ENCODE results near the gene PPRC1.
A peak's percentile ranks its signal among the peaks of the same experiment; 100 is the strongest.

The PPRC1 gene, protein sequence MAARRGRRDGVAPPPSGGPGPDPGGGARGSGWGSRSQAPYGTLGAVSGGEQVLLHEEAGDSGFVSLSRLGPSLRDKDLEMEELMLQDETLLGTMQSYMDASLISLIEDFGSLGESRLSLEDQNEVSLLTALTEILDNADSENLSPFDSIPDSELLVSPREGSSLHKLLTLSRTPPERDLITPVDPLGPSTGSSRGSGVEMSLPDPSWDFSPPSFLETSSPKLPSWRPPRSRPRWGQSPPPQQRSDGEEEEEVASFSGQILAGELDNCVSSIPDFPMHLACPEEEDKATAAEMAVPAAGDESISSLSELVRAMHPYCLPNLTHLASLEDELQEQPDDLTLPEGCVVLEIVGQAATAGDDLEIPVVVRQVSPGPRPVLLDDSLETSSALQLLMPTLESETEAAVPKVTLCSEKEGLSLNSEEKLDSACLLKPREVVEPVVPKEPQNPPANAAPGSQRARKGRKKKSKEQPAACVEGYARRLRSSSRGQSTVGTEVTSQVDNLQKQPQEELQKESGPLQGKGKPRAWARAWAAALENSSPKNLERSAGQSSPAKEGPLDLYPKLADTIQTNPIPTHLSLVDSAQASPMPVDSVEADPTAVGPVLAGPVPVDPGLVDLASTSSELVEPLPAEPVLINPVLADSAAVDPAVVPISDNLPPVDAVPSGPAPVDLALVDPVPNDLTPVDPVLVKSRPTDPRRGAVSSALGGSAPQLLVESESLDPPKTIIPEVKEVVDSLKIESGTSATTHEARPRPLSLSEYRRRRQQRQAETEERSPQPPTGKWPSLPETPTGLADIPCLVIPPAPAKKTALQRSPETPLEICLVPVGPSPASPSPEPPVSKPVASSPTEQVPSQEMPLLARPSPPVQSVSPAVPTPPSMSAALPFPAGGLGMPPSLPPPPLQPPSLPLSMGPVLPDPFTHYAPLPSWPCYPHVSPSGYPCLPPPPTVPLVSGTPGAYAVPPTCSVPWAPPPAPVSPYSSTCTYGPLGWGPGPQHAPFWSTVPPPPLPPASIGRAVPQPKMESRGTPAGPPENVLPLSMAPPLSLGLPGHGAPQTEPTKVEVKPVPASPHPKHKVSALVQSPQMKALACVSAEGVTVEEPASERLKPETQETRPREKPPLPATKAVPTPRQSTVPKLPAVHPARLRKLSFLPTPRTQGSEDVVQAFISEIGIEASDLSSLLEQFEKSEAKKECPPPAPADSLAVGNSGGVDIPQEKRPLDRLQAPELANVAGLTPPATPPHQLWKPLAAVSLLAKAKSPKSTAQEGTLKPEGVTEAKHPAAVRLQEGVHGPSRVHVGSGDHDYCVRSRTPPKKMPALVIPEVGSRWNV (N-terminal part only)

DNA sequence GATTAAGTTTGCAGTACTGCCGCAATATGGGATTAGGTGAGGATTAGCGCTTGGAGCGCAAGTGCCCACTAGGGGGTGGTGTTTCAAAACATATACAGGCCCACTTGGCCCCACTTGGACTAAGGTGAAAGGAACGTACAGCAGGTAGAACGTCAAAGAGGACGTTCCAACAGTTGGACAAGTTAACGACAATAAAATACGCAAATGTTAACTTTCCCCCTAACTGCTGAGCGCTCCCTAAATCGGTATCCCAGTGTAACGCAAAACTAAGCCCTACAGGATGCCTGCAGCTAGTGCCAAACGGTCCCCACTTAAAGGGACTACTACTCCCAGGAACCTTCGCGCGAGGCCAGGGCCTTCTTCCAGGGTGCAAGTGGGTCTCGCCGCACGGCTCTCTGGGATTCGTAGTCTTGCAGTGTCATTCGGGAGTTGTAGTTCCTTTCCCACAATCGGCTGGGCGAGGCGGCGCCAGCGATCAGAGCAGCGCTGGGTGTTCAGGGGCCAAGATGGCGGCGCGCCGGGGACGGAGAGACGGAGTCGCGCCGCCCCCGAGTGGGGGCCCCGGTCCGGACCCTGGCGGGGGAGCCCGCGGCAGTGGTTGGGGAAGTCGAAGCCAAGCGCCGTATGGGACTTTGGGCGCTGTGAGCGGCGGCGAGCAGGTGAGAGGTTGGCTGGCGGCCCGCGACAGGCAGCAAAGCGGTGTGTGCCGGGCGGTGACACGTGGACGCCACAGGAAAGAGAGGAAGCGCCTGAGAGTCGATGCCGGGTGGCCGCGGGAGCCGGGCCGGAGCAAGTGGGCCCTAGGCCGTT, at the start of gene PPRC1:
Gene PPRC1, plus strand, starts transcription at position 478 of the 810 bp plus-strand sequence. Its CDS starts 29 bp downstream, at position 507.
- peak; percentile 94 for DNase-seq

DNA sequence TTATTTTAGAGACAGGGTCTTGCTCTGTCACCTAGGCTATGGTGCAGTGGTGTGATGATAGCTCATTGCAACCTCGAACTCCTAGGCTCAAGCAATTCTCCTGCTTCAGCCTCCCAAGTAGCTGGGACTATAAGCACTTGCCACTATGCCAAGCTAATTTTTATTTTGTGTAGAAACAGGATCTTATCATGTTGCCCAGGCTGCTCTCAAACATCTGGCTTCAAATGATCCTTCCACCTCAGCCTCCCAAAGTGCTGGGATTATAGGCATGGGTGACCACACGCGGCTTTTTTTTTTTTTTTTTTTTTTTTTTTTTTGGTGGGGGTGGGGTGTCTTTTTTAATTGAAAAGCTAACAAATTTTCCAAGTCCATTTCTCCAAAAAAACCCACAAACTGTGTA, 49.3 kb upstream of the PPRC1 start:
- DNase-seq = no peak

DNA sequence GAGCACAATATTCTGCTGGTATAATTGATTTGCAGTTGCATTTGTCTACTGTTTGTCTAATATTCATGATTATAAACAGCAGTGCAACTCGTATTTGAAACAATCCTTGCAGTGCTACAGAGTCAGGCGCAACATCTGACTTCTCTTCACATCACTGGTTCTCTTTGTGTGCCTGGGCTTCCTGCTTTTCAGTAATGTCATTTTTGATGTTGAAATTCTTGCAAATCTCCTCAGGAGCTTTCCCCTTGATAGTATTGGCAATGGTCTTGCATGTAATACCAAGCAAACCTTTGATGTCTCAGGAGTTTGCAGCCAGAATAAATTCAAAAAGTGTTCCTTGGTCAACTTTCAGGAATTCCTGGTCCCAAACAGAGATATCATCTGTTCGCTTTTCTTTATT, 47.5 kb upstream of the PPRC1 start:
- no peak for DNase-seq

DNA sequence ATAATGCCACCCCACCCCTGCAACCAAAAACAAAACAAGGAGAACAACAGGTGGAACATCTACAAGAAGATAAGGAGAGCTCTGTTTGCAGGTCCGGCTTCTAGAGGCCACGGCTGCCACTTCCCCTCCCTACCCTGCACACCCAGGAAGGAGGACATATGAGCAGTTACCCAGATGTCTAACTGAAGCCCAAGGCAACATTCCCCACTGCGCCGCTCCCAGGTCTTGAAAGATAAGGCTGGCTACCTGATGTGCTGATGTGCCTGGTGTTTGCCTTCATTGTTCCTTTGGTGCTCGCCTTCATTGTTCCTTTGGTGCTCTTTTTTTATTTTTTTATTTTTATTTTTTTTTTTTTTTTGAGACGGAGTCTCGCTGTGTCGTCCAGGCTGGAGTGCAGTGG, 46.6 kb upstream of the PPRC1 start:
- DNase-seq = no peak

DNA sequence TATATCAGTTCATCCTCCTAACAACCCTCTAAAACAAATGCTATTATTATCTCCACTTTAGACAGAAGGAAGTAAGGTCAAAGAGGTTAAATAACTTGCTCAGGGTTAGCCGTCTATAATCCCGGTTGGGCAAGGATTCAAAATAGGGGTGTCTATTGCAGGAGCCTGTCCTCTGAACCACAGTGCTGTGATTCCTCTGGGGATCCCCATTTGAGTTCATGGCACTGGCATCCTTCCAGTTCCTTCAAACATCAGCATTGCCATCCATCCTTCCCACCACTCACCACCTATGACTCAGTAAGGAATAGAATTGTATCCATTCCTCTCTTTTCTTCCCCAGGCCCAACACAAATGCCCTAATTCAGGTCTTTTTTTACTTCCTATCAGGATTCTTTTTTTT, 42.1 kb upstream of the PPRC1 start:
- no peak for DNase-seq

DNA sequence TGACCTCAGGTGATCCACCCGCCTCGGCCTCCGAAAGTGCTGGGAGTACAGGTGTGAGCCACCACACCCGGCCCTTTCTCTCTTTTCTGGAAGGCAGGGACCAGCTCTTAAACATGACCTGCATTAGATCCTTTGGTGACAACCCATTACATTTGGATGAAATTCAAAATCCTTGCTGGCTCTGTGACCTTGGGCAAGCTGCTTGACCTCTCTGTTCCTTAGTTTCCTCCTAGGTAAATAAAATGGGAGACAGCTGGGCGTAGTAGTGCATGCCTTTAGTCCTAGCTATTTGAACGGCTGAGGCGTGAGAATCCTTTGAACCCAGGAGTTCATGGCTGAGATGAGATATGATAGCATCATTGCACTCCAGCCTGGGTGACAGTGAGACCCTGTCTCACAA, 36.4 kb upstream of the PPRC1 start:
- no peak for DNase-seq

DNA sequence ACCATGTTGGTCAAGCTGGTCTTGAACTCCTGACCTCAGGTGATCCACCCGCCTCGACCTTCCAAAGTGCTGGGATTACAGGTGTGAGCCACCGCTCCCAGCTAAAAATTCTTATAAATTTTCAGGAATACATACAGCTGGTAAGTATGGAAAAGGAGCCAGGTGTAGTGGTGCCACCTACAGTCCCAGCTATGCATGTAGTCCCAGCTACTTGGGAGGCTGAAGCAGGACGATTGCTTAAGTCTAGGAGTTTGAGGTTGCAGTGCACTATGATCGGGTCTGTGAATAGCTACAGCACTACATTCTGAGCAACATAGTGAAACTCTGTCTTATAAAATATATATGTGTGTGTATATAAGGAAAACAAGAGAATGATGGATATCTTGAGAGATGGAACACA, 31.7 kb upstream of the PPRC1 start:
- DNase-seq = no peak

DNA sequence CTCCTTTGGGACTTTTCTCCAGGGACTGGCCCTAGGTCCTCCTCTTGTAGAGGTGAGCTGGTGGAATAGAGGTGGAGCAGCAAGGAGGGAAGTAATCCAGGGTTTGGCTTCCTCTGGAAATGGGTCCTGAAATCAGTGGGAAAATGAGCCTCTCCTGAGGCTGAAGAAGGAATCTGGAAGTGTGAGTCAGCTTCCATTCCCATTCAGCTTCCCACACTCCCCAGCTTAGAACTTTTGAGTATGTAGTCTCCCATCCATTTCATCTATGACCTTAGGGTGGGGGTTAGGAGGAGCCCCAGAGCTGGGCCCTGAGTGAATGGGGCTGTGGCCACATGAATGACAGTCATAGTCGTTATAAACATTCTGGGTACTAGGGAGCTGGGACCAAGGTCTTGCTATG, 30.4 kb upstream of the PPRC1 start:
- no peak for DNase-seq

DNA sequence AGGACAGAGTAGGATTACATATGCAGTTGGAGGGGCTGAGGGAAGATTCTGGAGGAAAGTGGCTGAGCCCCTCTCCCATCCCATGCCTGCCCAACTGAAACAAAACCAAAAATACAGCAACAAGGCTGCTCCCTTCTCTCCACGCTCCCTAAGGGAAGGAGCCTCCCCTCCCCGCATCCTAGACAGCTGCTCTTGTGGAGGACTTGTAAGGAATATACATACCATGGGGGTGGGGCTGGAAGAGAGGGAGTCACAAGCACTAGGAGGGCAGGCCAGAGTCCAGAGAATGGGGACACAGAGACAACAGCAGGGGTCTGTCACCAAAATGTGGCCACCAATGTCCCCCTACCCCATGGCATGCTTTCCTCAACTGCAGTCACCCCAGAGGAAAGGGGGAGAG, 25.8 kb upstream of the PPRC1 start:
- DNase-seq = no peak

DNA sequence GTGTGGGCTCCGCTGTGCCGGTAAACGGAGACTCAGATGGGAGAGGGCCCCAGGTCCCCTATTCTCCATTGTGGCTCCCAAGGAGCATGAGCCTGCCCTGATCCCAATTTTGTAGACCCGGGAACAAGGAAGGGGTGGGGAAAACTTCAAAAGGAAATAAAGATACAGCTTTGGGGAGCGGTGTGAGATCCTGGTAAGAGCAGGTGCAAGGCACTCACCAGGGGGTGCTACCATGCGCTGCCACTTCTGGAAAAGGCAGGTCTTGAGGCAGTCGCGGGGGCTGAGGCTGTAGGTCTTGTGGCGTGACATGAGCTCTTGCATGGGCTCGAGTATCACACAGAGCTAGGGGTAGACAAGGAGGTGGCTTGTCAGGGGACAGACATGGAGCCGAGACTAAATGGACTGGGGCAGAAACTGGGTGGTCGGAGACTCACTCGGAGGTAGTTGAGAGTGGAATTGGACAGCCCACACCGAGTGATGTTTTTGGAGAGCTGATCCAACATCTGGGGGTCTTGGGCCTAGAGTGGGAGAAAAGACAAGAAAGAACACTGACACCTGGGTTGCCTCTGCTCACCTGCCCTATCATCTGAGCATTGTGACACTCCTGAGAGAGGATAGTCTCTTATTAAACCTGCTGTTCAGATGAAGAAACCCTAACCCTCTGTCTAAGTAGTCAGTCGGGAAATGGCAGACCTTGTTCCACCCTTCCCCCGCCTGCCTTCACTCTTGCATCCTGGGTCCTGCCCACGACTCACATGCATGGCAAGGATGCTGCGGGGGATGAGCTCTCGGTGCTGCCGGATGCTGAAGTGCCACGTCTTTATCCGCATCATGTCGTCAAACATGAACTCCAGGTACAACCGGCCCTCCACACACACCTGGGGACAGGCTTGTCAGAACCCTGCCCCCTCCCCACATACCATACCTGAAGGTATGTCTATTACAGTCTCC, 23.4 kb upstream of the PPRC1 start:
- DNase-seq = no peak

DNA sequence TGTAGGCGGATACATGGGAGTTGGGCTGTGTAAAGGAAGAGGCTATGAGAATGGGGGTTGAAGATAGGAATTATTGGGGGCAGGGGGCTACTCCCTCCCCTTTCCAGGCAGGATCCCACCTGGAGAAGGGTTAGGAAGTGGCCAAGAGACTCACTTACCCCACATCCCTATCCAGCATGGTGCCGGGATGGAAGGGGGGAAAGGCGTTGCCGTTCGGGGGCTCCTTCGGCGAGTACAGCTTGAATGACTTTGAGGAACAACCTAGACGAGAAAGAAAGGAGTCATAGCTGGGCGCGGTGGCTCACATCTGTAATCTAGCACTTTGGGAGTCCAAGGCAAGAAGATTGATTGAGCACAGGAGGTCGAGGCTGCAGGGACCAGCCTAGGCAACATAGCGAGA, 21.6 kb upstream of the PPRC1 start:
- no peak for DNase-seq

DNA sequence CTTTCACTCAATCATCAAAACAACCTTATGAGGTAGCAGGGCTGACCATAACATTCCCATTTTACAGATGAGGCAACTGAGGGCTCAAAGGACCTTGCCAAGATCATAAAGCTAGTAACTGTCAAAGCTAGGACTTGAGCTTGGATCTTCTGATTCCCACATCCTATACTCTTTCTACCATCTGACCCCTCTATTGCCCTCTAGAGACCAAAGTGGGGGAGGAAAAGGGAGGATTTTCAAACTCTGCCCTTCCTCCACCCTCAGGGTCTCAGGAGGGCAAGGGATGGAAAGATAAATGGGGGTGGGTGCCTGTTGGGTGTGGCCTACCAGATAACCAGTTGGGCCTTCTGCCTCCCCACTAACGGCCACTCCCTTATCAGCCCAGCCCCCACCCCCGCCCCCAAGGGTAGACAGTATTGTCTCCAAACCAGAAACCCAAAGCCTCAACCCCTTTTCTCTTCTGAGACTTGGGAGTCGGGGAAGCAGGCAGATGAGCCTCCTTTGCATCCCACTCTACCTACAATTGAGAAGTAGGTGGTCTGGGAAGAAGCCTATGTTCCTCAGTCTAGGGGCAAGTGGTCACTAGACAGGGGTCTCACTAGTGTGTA, 20.5 kb upstream of the PPRC1 start:
- DNase-seq = no peak

DNA sequence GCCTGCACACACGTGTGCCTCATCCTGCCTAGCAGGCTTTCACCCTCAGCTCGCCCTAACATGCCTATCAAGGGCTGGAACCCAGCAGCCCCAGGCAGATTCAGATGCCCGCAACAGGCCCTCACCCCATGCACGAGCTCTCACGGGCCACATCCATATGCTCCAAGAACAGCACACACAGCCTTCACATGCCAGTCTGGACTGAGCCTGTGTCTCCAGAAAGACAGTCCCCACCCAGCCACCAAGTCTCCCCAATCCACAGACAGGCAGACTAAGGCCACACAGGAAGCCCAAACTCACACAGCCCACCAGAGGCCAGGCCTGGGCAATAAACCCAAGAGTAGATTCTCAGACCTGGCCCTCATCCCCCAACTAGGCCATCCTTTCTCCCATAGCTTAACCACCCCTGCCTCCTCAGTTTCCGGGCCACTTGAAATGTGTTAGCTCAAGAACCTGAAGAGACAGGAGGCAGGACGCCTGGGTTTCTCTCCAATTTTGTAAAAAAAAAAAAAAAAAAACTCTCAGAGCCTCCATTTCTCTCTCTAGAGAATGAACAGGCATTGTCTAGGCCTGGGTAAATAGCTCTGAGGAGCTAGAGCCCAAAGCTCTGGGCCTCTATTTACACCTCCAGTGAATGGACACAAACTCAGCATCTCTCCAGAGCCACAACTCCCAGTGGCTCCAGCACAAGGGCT, 19.4 kb upstream of the PPRC1 start:
- no peak for DNase-seq

DNA sequence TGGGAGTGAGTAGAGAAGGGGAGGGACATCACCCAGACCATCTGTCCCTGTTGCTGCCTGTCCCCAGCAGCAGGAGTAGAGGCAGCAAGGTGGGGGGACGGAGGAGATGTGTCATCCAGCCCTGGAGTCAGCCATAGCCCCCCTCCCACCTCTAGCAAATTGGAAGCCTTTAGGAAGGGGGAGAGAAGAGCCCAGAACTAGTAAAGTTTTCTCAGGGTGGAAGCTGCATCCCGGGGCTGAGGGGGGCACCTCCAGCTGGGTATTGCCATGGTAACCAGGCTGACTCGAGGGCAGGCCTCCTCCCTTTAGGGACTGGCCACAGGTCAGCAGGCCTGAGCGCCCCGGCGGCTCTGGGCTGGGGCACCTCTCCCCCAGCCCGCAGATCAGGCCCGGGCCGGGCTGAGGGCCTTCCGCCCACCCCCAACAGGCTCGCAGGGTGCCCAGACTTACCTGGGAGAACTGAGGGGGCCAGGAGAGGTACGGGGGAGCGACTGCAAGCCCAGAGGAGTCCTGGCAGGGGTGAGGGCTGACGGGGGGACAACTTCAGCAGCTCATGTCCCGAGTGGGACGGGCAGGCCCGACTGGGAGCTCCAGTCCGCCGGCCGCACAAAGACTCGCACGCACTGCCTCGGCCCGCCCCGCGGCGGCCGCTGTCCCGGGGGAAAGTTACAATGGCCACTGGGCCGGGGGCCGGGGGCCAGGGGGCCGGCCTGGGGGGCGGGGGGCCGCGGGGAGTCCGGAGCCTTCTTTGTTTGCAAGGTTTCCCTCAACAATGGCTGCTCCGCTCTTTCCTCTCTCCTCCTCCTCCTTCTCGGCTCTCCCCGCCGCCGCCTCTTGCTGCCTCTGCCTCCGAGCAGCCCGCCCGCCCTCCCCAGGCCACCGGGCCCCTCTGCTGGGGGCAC, 18.6 kb upstream of the PPRC1 start:
- DNase-seq = no peak

DNA sequence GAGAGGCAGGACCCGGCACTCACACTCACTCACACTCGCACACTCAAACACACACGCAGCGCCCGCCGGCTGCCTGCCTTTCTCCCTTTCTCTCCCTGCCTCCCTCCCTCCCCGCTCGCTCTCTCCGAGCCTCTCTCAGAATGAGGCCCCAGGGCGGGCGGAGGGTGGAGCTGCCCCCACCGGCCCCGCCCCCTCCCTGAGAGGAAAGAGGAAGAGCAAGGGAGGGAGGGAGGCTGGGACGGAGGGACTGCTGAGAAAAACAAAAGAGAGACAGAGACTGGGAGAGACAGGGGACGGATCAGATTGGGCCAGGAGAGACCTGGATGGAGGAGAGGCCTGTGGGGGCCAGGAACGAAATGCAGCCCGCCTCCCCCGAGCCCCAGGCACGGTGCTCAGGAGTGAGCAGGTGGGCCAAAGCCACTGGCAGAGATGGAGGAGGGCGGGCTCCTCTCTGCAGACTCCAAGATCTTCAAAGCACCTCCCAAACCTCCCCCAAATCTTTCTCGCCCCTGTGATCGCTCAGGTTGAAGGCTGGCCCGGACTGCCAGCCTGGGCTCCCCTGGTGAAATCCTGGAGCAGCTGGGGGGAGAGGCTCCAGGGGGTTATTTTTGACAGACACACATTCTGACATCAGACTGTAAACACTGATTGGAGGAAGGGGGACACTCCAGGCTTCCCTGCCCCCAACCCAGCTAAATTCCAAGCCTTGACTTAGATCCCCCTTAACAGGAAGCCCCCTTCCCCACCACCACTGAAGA, 17.8 kb upstream of the PPRC1 start:
- DNase-seq = peak; percentile 75

DNA sequence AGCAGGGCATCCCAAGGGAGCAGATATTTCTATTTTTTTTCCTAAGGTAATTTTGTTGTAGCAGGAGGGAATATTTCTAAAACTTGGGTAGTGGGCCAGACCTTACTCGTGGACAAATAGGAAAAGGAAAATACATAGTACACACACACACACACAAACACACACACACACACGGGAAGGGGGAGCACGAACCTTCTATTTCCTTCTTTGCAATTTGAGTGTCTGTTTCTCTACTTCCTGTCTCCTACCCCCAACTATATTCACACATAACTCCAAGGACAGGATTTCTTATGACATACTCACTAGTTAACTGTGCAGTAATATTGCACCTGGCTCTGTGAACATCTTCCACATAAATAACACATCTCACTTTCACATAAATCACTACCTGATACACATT, 17.1 kb upstream of the PPRC1 start:
- no peak for DNase-seq

DNA sequence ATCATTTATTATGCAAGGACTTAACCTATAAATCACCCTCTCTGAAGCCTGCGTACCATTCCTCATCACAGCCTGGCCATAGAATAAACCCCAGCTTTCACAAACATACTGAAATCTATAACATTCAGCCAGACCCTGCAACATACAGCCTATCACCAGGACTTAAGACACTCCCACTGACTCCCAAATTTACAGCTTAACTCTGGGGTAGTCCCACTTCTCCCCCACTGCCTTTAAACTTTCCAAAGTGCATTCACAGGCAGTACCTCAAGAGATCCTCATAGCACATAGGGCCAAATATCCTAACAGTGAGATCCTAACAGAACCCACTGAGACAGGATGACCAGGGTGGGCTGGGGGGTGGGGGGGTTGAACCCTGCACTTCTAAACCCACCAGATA, 16.2 kb upstream of the PPRC1 start:
- no peak for DNase-seq

All from NCI-H1048 (cell line).